ENCODE results near the gene IL1RAPL2.
"Not testable (repeated sequence)": the region's sequence is repeated elsewhere in the genome, so short reads cannot be mapped to it uniquely, and the experiment has no call there.

The IL1RAPL2 gene

GRCh38 chrX:105796877-105797276 is 1230.9 kb downstream of the IL1RAPL2 start:
- not testable (repeated sequence) for DNase-seq (ENCODE audit: low read depth in 2 of 2)

- no peak for DNase-seq (ENCODE audit: low read depth in 2 of 2)
Measured at GRCh38 chrX:105803891-105804290, 1237.9 kb downstream of the IL1RAPL2 start.

GRCh38 chrX:105805655-105806054 is 1239.7 kb downstream of the IL1RAPL2 start:
- not testable (repeated sequence) for DNase-seq (ENCODE audit: low read depth in 2 of 2)

- DNase-seq (ENCODE audit: low read depth in 2 of 2): no peak
Measured at GRCh38 chrX:105816517-105816916, 1250.5 kb downstream of the IL1RAPL2 start.
